ENCODE data around the gene FRMPD2. TPM values are rescaled to one million over a fixed set of nuclear protein-coding genes. Genes with fewer than 3 reads are reported as not detected.

Gene FRMPD2
- total and polyA plus RNA-seq, 2 experiments from 2014 or later: not detected

DNA sequence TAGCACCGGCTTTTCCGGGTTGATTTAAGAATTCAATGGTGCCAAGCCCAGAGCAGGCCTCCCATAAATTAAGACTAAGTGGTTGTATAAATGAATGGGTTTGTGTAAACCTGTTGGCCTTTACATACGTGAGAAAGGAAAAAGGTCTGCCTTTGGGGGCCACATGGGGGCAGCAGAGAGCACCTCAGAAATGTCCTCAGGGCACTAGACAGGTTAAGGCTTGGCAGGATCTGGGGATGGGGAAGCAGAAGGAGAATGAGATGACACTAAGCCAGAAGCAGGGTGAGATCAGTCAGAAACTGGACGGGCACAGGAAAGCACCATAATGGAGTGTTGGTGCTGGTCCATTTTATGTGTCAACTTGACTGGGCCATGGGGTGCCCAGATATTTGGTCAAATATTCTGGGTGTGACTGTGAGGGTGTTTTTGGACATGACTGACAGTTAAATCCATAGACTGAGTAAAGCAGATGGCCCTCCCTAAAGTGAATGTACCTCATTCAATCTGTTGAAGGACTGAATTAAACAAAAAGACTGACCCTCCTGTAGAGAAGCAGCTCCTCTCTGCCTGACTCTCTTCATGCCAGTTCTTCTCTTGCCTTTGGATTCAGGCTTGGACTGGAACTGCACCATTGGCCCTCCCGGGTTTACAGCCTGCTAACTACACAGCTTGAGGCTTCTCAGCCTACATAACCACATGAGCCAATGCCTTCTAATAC is 58.9 kb downstream of the FRMPD2 start:
- DNase-seq (ENCODE audit: low spot score): peak; percentile 78
- Mint-ChIP-seq H3K36me3 (ENCODE audit: low read depth) (no peaks in the 10 kb centered on the region), H3K27ac (no peak overlapping the region)

DNA sequence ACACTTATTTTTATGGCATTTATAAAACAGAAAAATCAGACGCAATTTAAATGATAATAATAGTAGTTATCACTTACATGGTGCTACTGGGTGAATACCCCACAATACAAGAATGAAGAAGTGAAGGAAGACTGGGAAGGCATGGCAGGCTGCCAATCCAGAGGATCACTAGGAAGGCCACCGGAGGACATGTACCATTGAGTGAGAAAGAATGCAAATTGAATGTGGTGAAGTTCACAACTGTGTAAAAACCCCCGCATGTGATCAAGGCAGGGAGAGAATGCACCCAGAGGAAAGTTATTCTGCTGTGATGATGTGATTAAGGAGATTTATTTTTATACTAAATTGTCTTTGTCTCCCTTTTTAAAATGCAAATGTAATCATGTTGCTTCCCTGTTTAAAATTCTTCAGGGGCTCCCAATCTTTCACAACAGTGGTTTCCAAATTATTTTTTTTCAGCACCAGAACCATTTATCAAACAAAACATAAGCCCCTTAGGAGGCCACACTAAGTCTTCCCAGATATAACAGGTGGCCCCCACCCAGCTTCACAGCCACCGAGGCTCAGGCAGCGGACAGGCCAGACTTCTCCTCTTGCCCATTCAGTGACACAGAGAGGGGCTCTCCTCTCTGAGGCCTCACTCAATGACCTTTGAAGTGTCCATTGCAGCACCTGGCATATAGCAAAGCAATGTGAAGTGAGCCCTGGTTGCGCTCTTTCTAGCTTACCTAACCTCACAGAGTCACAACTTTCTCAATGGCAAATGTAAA is 59.6 kb downstream of the FRMPD2 start:
- DNase-seq (ENCODE audit: low spot score): no peak
- peaks cover 3% of the 10 kb centered on the region for H3K27me3 Mint-ChIP-seq (ENCODE audit: insufficient read depth, low read depth, poor library complexity)
- TF ChIP-seq ZNF114 (CRISPR knock-in tag; IDR thresholded peaks at IDR 0.05) (no peak), NANOG (IDR thresholded peaks at IDR 0.05; ENCODE audit: borderline replicate concordance) (no peak), EZH2phosphoT487 (IDR thresholded peaks at IDR 0.05; ENCODE audit: unreplicated experiment) (no peak), EZH2 (IDR thresholded peaks at IDR 0.05; ENCODE audit: low read depth, unreplicated experiment) (no peak), CREB1 (CRISPR knock-in tag; IDR thresholded peaks at IDR 0.05; ENCODE audit: low read depth) (no peak), JUNB (IDR thresholded peaks at IDR 0.05; ENCODE audit: unreplicated experiment) (no peak)
- TF ChIP-seq, protein P1, sequence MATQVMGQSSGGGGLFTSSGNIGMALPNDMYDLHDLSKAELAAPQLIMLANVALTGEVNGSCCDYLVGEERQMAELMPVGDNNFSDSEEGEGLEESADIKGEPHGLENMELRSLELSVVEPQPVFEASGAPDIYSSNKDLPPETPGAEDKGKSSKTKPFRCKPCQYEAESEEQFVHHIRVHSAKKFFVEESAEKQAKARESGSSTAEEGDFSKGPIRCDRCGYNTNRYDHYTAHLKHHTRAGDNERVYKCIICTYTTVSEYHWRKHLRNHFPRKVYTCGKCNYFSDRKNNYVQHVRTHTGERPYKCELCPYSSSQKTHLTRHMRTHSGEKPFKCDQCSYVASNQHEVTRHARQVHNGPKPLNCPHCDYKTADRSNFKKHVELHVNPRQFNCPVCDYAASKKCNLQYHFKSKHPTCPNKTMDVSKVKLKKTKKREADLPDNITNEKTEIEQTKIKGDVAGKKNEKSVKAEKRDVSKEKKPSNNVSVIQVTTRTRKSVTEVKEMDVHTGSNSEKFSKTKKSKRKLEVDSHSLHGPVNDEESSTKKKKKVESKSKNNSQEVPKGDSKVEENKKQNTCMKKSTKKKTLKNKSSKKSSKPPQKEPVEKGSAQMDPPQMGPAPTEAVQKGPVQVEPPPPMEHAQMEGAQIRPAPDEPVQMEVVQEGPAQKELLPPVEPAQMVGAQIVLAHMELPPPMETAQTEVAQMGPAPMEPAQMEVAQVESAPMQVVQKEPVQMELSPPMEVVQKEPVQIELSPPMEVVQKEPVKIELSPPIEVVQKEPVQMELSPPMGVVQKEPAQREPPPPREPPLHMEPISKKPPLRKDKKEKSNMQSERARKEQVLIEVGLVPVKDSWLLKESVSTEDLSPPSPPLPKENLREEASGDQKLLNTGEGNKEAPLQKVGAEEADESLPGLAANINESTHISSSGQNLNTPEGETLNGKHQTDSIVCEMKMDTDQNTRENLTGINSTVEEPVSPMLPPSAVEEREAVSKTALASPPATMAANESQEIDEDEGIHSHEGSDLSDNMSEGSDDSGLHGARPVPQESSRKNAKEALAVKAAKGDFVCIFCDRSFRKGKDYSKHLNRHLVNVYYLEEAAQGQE (IDR thresholded peaks at IDR 0.05; ENCODE audit: unreplicated experiment): no peak

More for the DNA sequence above, 58.9 kb downstream of the FRMPD2 start:
- peak; percentile 96 for ATAC-seq
- H3K27ac ChIP-seq (ENCODE audit: low read depth): no peak overlapping the region
- no peaks in the 10 kb centered on the region for H3K9me2 ChIP-seq (ENCODE audit: insufficient read depth)
- H3K27me3 Mint-ChIP-seq (ENCODE audit: insufficient read depth, low read depth, poor library complexity): peaks cover 3% of the 10 kb centered on the region
- no peaks in the 10 kb centered on the region for H3K4me1 ChIP-seq (ENCODE audit: insufficient read depth)
- no peaks in the 10 kb centered on the region for H3K27me3 ChIP-seq (ENCODE audit: insufficient read depth)
- no peak overlapping the region for H3K4me3 ChIP-seq
- no peak for TF ChIP-seq POLR2AphosphoS5 (IDR thresholded peaks at IDR 0.05; ENCODE audit: low read depth)
- peak; percentile 83 to 86 for TF ChIP-seq CTCF (conservative IDR thresholded peaks at IDR 0.05; ENCODE audit: low read depth in 2 of 2)
- TF ChIP-seq STAT1 (IDR thresholded peaks at IDR 0.05; ENCODE audit: unreplicated experiment): no peak
- TF ChIP-seq, protein P2, sequence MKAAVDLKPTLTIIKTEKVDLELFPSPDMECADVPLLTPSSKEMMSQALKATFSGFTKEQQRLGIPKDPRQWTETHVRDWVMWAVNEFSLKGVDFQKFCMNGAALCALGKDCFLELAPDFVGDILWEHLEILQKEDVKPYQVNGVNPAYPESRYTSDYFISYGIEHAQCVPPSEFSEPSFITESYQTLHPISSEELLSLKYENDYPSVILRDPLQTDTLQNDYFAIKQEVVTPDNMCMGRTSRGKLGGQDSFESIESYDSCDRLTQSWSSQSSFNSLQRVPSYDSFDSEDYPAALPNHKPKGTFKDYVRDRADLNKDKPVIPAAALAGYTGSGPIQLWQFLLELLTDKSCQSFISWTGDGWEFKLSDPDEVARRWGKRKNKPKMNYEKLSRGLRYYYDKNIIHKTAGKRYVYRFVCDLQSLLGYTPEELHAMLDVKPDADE (IDR thresholded peaks at IDR 0.05): no peak
- no peak for TF ChIP-seq EZH2phosphoT487 (IDR thresholded peaks at IDR 0.05; ENCODE audit: unreplicated experiment)
- TF ChIP-seq CREB1 (CRISPR knock-in tag; IDR thresholded peaks at IDR 0.05; ENCODE audit: low read depth): no peak
- no peaks in the 10 kb centered on the region; the same call in 2 of the 3 replicates for H3K9me3 Mint-ChIP-seq
- no peaks in the 10 kb centered on the region; the same call in 2 of the 3 replicates for H3K4me1 Mint-ChIP-seq
- H3F3A ChIP-seq (replicated peaks; ENCODE audit: low read depth): no peaks in the 10 kb centered on the region
- H3K4me2 ChIP-seq: no peak overlapping the region
- H3K4me3 Mint-ChIP-seq: no peak overlapping the region
- H4K20me1 ChIP-seq (replicated peaks; ENCODE audit: insufficient read depth): no peaks in the 10 kb centered on the region
- no peaks in the 10 kb centered on the region for H3K36me3 ChIP-seq (ENCODE audit: insufficient read depth)
- H3K79me2 ChIP-seq (replicated peaks; ENCODE audit: insufficient read depth): no peaks in the 10 kb centered on the region
- no peak overlapping the region for H2AFZ ChIP-seq

More for the DNA sequence above, 59.6 kb downstream of the FRMPD2 start:
- no peak overlapping the region for H2AFZ ChIP-seq
- H3K9me3 Mint-ChIP-seq: no peaks in the 10 kb centered on the region; the same call in 2 of the 3 replicates
- H3K9me2 ChIP-seq (ENCODE audit: insufficient read depth): no peaks in the 10 kb centered on the region
- no peaks in the 10 kb centered on the region for H3F3A ChIP-seq (replicated peaks; ENCODE audit: low read depth)
- no peak overlapping the region for H3K4me3 Mint-ChIP-seq
- no peak overlapping the region for H3K4me3 ChIP-seq
- no peaks in the 10 kb centered on the region for H3K79me2 ChIP-seq (replicated peaks; ENCODE audit: insufficient read depth)
- H3K27ac ChIP-seq (ENCODE audit: low read depth): no peak overlapping the region
- H3K4me1 Mint-ChIP-seq: no peaks in the 10 kb centered on the region; the same call in 2 of the 3 replicates
- no peaks in the 10 kb centered on the region for H3K36me3 ChIP-seq (ENCODE audit: insufficient read depth)
- ATAC-seq: peak; percentile 54
- no peaks in the 10 kb centered on the region for H3K4me1 ChIP-seq (ENCODE audit: insufficient read depth)
- no peaks in the 10 kb centered on the region for H4K20me1 ChIP-seq (replicated peaks; ENCODE audit: insufficient read depth)
- H3K36me3 Mint-ChIP-seq (ENCODE audit: low read depth): no peaks in the 10 kb centered on the region
- no peaks in the 10 kb centered on the region for H3K27me3 ChIP-seq (ENCODE audit: insufficient read depth)
- no peak overlapping the region for H3K4me2 ChIP-seq
- H3K27ac Mint-ChIP-seq: no peak overlapping the region

Measured in GM23338 (cell line).